GM12878 (cell line): ENCODE data around the gene ABHD8. TPM values are rescaled to one million over a fixed set of nuclear protein-coding genes. Genes with fewer than 3 reads are reported as not detected.

ENCODE experiments used
- ATF3 ChIP-seq: IDR thresholded peaks from 2 replicates; pipeline ENCODE4 v1.6.1; 2011; ENCODE audit warnings: low read depth, mild to moderate bottlenecking, low read length, moderate library complexity, borderline replicate concordance; ENCODE audit errors: extremely low read depth
- BHLHE40 ChIP-seq, 2 experiments: fragments of 450-650 bp in 1 of 2; IDR thresholded peaks; 2 replicates each; pipeline ENCODE4 v1.6.1; 2011 to 2017; ENCODE audit warnings: low read depth in 2 of 2, borderline replicate concordance in 1 of 2, improper control_type of control experiment in 1 of 2, low read length in 1 of 2, mild to moderate bottlenecking in 1 of 2
- E4F1 ChIP-seq: fragments of 450-650 bp; IDR thresholded peaks from 2 replicates; pipeline ENCODE4 v1.6.1; 2018; ENCODE audit warnings: borderline replicate concordance, mild to moderate bottlenecking; ENCODE audit not compliant: partially characterized antibody
- ESRRA ChIP-seq: IDR thresholded peaks from 2 replicates; pipeline ENCODE4 v1.6.1; 2012; ENCODE audit warnings: mild to moderate bottlenecking, low read length, improper control_type of control experiment
- HDAC2 ChIP-seq: fragments of 200-600 bp; sonication (generic); IDR thresholded peaks from 2 replicates; pipeline ENCODE4 v1.6.1; 2017
- IKZF1 ChIP-seq: fragments of 450-650 bp; conservative IDR thresholded peaks from 2 replicates; pipeline ENCODE4 v1.6.1; 2017; ENCODE audit warnings: antibody characterized with exemption, mild to moderate bottlenecking
- IKZF2 ChIP-seq, 2 experiments: fragments of 450-650 bp; IDR thresholded peaks; 2 replicates each; pipeline ENCODE4 v1.6.1; 2017; ENCODE audit warnings: mild to moderate bottlenecking in 2 of 2, moderate library complexity in 2 of 2
- IRF5 ChIP-seq: fragments of 450-650 bp; IDR thresholded peaks from 2 replicates; pipeline ENCODE4 v1.6.1; 2017; ENCODE audit warnings: borderline replicate concordance
- KDM1A ChIP-seq: fragments of 200-600 bp; sonication (generic); IDR thresholded peaks from 2 replicates; pipeline ENCODE4 v1.6.1; 2016; ENCODE audit warnings: borderline replicate concordance
- MXI1 ChIP-seq: fragments of 150-350 bp; IDR thresholded peaks from 2 replicates; pipeline ENCODE4 v1.6.1; 2011; ENCODE audit warnings: low read depth, mild to moderate bottlenecking, inconsistent platforms, low read length, improper control_type of control experiment
- NFYA ChIP-seq: IDR thresholded peaks from 2 replicates; pipeline ENCODE4 v1.6.1; 2011; ENCODE audit warnings: low read depth, mild to moderate bottlenecking, low read length, improper control_type of control experiment, borderline replicate concordance
- NR2C1 ChIP-seq: fragments of 450-650 bp; IDR thresholded peaks from 2 replicates; pipeline ENCODE4 v1.6.1; 2017; ENCODE audit warnings: antibody characterized with exemption, mild to moderate bottlenecking, moderate library complexity
- NR2C2 ChIP-seq: IDR thresholded peaks from 2 replicates; pipeline ENCODE4 v1.6.1; 2011; ENCODE audit warnings: borderline replicate concordance, low read depth; ENCODE audit not compliant: control insufficient read depth, insufficient read length
- POLR2A ChIP-seq: IDR thresholded peaks from 2 replicates; pipeline ENCODE4 v1.6.1; 2011; ENCODE audit warnings: low read depth, mild to moderate bottlenecking, low read length
- POLR2AphosphoS5 ChIP-seq: IDR thresholded peaks from 2 replicates; pipeline ENCODE4 v1.6.1; 2011; ENCODE audit warnings: mild to moderate bottlenecking, low read length, inconsistent platforms
- PRDM15 ChIP-seq: fragments of 450-650 bp; formaldehyde crosslinking; IDR thresholded peaks from 2 replicates; pipeline ENCODE4 v1.4.0; 2020; ENCODE audit warnings: mild to moderate bottlenecking, moderate library complexity
- RBBP5 ChIP-seq: fragments of 200-600 bp; sonication (generic); conservative IDR thresholded peaks from 2 replicates; pipeline ENCODE4 v1.6.1; 2016
- RUNX3 ChIP-seq: IDR thresholded peaks from 2 replicates; pipeline ENCODE4 v1.6.1; 2012; ENCODE audit warnings: low read length, inconsistent platforms
- SP1 ChIP-seq: IDR thresholded peaks from one replicate; pipeline ENCODE4 v1.6.1; 2011; ENCODE audit warnings: low read depth, low read length
- SREBF1 ChIP-seq: IDR thresholded peaks from 2 replicates; pipeline ENCODE4 v1.6.1; 2012; ENCODE audit warnings: mild to moderate bottlenecking, low read length
- STAT1 ChIP-seq: fragments of 450-650 bp; conservative IDR thresholded peaks from 2 replicates; pipeline ENCODE4 v1.6.1; 2014; ENCODE audit warnings: antibody characterized with exemption, mild to moderate bottlenecking
- TBL1XR1 ChIP-seq: IDR thresholded peaks from 2 replicates; pipeline ENCODE4 v1.6.1; 2012; ENCODE audit warnings: low read depth, low read length, improper control_type of control experiment
- ZNF24 ChIP-seq: fragments of 450-650 bp; IDR thresholded peaks from 2 replicates; pipeline ENCODE4 v1.6.1; 2017; ENCODE audit warnings: antibody characterized with exemption, mild to moderate bottlenecking
- polyA plus RNA-seq, 11 experiments: library from polyadenylated mRNA; depleted of rRNA in 4 of 11; unstranded in 6 of 11; stranded (reverse) in 5 of 11; fragments of >200 nt; fragmentation: Nextera tagmentation in 4 of 11; fragmentation: Illumina TruSeq in 1 of 11; extraction: Ambion mirVana in 4 of 11; extraction: Trizol in 1 of 11; gene quantifications; 1 replicate in 1 of 11; 2 replicates in 10 of 11; pipeline versions ENCODE4 v1.2.1 to v1.2.3, GENCODE V29; 2011 to 2016; ENCODE audit warnings: inconsistent platforms in 2 of 11, missing spikeins in 2 of 11, low read depth in 1 of 11
- total RNA-seq, 4 experiments: library from RNA; depleted of rRNA in 3 of 4; stranded (reverse); fragments of >200 nt in 3 of 4; fragmentation: Illumina TruSeq in 1 of 4; extraction: Trizol in 1 of 4; gene quantifications; 2 replicates each; pipeline versions ENCODE4 v1.2.1 to v1.2.3, GENCODE V29; 2013 to 2021

Gene ABHD8
- total and polyA plus RNA-seq, 10 of the 15 experiments (the other 5 are each of a cell fraction or from before 2014, with no cell fraction given): 0.03 to 12.5 (median 6.0) TPM

DNA sequence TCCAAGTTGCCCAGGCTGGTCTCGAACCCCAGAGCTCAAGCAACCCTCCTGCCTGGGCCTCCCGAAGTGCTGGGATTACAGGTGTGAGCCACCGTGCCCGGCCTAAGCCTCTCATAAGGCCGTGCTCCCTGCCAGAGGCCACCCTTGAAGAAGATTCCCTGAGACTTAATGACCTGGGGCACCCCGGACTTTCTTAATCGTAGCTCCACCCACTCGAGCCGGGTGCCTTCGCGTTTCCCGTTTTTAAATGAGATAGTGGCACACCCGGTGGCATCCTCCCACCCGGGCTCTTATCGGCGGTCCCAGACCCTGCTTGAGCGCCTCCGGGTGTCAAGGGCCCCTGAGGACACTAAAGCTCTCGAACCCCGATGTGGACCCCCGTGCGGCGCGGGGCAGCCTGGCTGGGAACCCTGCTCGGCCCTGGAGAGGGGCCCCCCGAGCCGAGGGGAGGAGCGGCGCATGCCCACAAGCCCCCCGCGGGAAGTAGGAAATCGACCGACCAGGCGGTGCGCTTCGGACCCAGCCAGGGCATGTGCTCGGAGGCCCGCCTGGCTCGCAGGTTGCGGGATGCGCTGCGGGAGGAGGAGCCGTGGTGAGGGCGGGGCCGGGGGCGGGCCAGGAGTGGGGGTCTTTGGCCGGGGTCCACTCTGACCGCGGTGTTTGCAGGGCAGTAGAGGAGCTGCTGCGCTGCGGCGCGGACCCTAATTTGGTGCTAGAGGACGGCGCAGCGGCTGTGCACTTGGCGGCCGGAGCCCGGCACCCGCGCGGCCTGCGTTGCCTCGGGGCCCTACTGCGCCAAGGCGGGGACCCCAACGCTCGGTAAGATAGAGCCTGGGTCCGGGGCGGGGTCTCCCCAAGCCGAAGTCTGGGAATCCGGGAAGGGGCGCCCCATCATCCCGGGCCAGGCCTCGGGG is 21.6 kb downstream of the ABHD8 start, which contains the start of gene ANKLE1 (continued):
- TF ChIP-seq PRDM15 (CRISPR knock-in tag) (no peak), POLR2A (peak; percentile 70), KDM1A (no peak), MXI1 (peak; percentile 80), IRF5 (no peak), TBL1XR1 (no peak), IKZF2 (IDR thresholded peaks at IDR 0.05) (0 out of 4 replicates have a peak, but pooled peaks of 1 of the 2 experiments have one; percentile 25), IKZF1 (peak; percentile 56), BHLHE40 (IDR thresholded peaks at IDR 0.05; ENCODE audit: borderline replicate concordance in 1 of 2, low read depth in 2 of 2, low read length in 1 of 2) (0 out of 4 replicates have a peak, but pooled peaks of 1 of the 2 experiments have one; percentile 38), SREBF1 (no peak), NFYA (no peak), POLR2AphosphoS5 (no peak), ESRRA (no peak), SP1 (no peak), NR2C1 (no peak), RBBP5 (no peak), NR2C2 (no peak), E4F1 (no peak), RUNX3 (no peak), HDAC2 (no peak), ATF3 (no peak), STAT1 (no peak), ZNF24 (no peak)
